ENCODE measurements around the gene EPM2AIP1. TPM values are rescaled to one million over a fixed set of nuclear protein-coding genes. Genes with fewer than 3 reads are reported as not detected.
A peak's percentile ranks its signal among the peaks of the same experiment; 100 is the strongest.

EPM2AIP1 gene
- total RNA-seq, 1 donor: 24.2 TPM

DNA sequence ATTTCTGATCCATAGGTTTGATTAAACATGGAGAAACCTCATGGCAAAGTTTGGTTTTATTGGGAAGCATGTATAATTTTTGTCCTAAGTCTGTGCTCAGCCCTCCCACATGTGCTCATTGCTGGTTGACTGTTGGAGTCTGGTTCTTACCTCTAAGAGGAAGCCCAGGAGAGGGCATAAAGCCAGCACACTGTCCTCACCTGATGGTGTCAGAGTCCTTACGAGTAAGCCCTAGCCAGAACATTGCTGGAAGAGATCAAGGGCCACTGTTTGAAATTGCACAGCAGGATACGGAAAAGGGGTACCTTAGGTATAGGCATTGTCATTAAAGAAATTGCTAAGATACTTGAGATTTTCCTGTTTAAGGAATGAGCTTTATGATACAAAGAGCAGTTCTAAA is 21.7 kb upstream of the EPM2AIP1 start:
- TF ChIP-seq, protein P1, sequence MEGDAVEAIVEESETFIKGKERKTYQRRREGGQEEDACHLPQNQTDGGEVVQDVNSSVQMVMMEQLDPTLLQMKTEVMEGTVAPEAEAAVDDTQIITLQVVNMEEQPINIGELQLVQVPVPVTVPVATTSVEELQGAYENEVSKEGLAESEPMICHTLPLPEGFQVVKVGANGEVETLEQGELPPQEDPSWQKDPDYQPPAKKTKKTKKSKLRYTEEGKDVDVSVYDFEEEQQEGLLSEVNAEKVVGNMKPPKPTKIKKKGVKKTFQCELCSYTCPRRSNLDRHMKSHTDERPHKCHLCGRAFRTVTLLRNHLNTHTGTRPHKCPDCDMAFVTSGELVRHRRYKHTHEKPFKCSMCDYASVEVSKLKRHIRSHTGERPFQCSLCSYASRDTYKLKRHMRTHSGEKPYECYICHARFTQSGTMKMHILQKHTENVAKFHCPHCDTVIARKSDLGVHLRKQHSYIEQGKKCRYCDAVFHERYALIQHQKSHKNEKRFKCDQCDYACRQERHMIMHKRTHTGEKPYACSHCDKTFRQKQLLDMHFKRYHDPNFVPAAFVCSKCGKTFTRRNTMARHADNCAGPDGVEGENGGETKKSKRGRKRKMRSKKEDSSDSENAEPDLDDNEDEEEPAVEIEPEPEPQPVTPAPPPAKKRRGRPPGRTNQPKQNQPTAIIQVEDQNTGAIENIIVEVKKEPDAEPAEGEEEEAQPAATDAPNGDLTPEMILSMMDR (IDR thresholded peaks at IDR 0.05; ENCODE audit: insufficient read depth, low read depth, low read length): no peak
- no peak for DNase-seq (ENCODE audit: low read depth)
- no peak overlapping the region for H3K4me3 ChIP-seq (ENCODE audit: low read depth, low read length)

DNA sequence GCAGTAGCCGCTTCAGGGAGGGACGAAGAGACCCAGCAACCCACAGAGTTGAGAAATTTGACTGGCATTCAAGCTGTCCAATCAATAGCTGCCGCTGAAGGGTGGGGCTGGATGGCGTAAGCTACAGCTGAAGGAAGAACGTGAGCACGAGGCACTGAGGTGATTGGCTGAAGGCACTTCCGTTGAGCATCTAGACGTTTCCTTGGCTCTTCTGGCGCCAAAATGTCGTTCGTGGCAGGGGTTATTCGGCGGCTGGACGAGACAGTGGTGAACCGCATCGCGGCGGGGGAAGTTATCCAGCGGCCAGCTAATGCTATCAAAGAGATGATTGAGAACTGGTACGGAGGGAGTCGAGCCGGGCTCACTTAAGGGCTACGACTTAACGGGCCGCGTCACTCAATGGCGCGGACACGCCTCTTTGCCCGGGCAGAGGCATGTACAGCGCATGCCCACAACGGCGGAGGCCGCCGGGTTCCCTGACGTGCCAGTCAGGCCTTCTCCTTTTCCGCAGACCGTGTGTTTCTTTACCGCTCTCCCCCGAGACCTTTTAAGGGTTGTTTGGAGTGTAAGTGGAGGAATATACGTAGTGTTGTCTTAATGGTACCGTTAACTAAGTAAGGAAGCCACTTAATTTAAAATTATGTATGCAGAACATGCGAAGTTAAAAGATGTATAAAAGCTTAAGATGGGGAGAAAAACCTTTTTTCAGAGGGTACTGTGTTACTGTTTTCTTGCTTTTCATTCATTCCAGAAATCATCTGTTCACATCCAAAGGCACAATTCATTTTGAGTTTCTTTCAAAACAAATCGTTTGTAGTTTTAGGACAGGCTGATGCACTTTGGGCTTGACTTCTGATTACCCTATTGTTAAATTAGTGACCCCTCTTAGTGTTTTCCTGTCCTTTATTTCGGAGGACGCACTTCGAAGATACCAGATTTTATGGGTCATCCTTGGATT is 674 bp upstream of the EPM2AIP1 start, which contains the start of gene MLH1:
Gene MLH1, plus strand, starts transcription at position 193 of the 958 bp plus-strand sequence. Its CDS starts 30 bp downstream, at position 223.
- peak; percentile 100 for DNase-seq (ENCODE audit: low read depth)
- H3K4me3 ChIP-seq (ENCODE audit: low read depth, low read length): peak within 1 kb of the TSS; percentile 96
- TF ChIP-seq, protein P1 (IDR thresholded peaks at IDR 0.05; ENCODE audit: insufficient read depth, low read depth, low read length): no peak

DNA sequence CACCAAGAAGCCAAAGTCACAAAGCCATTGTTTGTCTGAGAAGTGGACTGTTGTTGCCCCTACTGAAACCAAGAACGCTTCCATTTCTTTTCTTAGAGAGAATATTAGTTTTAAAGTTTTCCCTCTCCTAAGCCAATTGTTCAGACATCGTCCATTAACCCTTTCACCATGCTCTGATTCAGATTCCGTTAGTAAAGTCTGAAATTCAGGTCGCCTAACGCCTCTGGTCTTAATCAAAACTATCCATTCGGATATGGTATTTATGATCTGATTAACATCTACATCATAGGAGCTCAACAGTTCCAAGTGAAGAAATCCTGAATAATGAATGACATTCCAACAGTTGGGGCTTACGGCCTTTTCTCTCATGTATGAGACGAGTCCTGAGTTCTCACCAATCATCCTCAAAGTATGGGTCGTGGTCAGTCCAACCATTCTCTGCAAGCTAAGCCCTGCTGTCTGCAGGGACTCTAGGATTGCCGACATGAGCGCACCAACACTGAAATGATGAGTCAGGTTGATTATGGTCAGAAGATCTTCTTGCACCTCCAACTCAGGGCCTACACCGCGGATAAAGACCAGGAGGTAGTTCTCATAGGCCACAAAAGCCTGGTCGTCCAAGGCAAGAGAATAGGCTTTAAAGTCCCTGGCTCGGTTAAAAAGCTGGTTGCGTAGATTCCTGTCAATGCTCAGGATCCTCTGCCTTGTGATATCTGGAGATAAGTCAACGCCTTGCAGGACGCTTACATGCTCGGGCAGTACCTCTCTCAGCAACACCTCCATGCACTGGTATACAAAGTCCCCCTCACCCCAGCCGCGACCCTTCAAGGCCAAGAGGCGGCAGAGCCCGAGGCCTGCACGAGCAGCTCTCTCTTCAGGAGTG is 767 bp downstream of the EPM2AIP1 start:
- TF ChIP-seq, protein P1 (IDR thresholded peaks at IDR 0.05; ENCODE audit: insufficient read depth, low read depth, low read length): no peak
- peak overlapping the region; percentile 96 for H3K4me3 ChIP-seq (ENCODE audit: low read depth, low read length)
- DNase-seq (ENCODE audit: low read depth): peak; percentile 74

DNA sequence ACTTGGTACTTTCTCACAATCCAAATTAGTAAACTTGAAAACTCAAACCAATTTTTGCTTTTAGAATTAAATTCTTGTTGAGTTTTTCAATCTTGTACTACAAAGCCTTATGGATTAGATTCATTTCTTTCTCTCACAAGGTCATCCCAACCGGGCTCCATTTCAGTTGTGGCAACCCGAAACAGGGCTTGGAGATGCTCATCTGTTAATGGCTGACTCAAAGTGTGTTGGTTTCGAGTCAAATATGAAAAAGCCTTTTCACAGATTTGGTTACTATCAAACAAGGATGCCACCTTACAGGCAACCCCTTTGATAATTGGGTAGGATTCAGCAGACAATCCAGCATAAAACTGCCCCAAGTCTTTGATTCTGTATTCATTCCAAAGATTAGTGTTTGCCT is 1.8 kb downstream of the EPM2AIP1 start:
- TF ChIP-seq, protein P1 (IDR thresholded peaks at IDR 0.05; ENCODE audit: insufficient read depth, low read depth, low read length): no peak
- no peak for DNase-seq (ENCODE audit: low read depth)
- peak overlapping the region; percentile 96 for H3K4me3 ChIP-seq (ENCODE audit: low read depth, low read length)

DNA sequence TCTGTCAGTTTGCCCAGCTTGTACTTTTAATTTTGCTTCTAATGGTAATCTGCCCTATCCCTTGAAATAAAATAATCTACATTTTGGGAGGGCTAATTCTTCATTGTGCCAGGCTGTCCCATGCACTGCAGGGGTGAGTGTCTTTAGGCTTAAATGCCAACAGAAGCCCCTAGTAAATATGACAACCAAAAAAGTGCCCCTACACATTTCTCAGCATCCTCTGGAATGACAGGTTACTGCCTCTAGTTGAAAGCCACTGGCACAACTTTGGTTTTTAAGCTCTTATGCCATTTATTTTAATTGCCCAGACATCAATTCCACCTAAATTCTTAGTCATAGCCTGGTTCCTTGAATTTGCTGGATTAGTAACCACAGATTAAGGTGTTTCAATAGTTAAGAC is 3.4 kb downstream of the EPM2AIP1 start:
- TF ChIP-seq, protein P1 (IDR thresholded peaks at IDR 0.05; ENCODE audit: insufficient read depth, low read depth, low read length): no peak
- DNase-seq (ENCODE audit: low read depth): no peak
- H3K4me3 ChIP-seq (ENCODE audit: low read depth, low read length): peak overlapping the region; percentile 96

DNA sequence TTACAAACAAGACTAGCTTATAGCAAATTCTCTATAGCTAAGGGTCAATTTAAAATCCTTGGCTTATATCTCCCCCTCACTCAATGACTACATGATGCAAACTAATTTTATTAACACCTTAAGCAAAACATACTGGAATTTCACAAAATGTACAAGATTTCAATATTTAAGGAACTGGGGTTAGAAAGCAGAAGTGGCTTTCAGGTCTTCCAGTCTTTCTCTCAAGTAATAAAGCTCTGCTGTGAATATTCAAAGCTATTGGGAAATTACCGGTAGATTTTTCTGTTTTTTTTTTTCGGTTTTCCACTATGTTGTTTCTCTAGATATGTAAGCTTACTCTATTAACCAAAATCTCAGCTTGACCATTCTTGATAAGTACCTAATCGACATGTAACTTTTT is 3.9 kb downstream of the EPM2AIP1 start:
- TF ChIP-seq, protein P1 (IDR thresholded peaks at IDR 0.05; ENCODE audit: insufficient read depth, low read depth, low read length): no peak
- no peak for DNase-seq (ENCODE audit: low read depth)
- H3K4me3 ChIP-seq (ENCODE audit: low read depth, low read length): no peak overlapping the region
